ENCODE results near the gene ANP32D. TPM values are rescaled to one million over a fixed set of nuclear protein-coding genes. Genes with fewer than 3 reads are reported as not detected.

Gene ANP32D
- polyA plus RNA-seq, 3 donors = not detected

GRCh38 chr12:48482198-48482597 lies 9.8 kb downstream of the ANP32D start, which contains the start of gene C12orf54:
Gene C12orf54 (plus strand): TSS chr12:48482498. CDS start chr12:48483297, 799 bp downstream.
- 86% methylated on average over 1 of the region's 2 CpGs for WGBS (ENCODE audit: insufficient coverage)
- Histone ChIP-seq H3K79me2 (ENCODE audit: insufficient read depth, low read length) (no peaks in the 10 kb centered on the region), H3K36me3 (replicated peaks in 1 of 2; ENCODE audit: control insufficient read depth in 1 of 2, insufficient read depth in 2 of 2, low read length in 2 of 2) (no peaks in the 10 kb centered on the region), H3K27me3 (ENCODE audit: control insufficient read depth in 2 of 2, insufficient read depth in 2 of 2, low read length in 2 of 2) (no peaks in the 10 kb centered on the region), H2AFZ (ENCODE audit: insufficient read depth, low read depth, low read length, poor library complexity, severe bottlenecking) (no peak within 1 kb of the TSS), H3K4me2 (replicated peaks; ENCODE audit: extremely low read depth, low read length, poor library complexity, severe bottlenecking) (no peak within 1 kb of the TSS), H3K27ac (ENCODE audit: low read depth in 1 of 2, low read length in 2 of 2) (no peak within 1 kb of the TSS), H4K20me1 (ENCODE audit: insufficient read depth, low read length) (no peaks in the 10 kb centered on the region), H3K9ac (ENCODE audit: insufficient read depth, low read length, poor library complexity, severe bottlenecking) (no peak within 1 kb of the TSS), H3K9me3 (replicated peaks in 1 of 2; ENCODE audit: control insufficient read depth in 1 of 2, insufficient read depth in 1 of 2, low read length in 2 of 2) (no peaks in the 10 kb centered on the region), H3K4me1 (ENCODE audit: control insufficient read depth in 1 of 2, insufficient read depth in 2 of 2, low read length in 2 of 2) (no peaks in the 10 kb centered on the region), H3K4me3 (replicated peaks in 1 of 3; ENCODE audit: low read depth in 2 of 3, low read length in 3 of 3) (no peak within 1 kb of the TSS)
- TF ChIP-seq, protein P1, sequence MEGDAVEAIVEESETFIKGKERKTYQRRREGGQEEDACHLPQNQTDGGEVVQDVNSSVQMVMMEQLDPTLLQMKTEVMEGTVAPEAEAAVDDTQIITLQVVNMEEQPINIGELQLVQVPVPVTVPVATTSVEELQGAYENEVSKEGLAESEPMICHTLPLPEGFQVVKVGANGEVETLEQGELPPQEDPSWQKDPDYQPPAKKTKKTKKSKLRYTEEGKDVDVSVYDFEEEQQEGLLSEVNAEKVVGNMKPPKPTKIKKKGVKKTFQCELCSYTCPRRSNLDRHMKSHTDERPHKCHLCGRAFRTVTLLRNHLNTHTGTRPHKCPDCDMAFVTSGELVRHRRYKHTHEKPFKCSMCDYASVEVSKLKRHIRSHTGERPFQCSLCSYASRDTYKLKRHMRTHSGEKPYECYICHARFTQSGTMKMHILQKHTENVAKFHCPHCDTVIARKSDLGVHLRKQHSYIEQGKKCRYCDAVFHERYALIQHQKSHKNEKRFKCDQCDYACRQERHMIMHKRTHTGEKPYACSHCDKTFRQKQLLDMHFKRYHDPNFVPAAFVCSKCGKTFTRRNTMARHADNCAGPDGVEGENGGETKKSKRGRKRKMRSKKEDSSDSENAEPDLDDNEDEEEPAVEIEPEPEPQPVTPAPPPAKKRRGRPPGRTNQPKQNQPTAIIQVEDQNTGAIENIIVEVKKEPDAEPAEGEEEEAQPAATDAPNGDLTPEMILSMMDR (IDR thresholded peaks at IDR 0.05) = no peak
- Mint-ChIP-seq H3K27me3 (ENCODE audit: low read depth in 3 of 3) (peaks cover 7 to 18% (median 11%) of the 10 kb centered on the region in 3 donors), H3K9me3 (peaks cover 0 to 6% (median 3%) of the 10 kb centered on the region in 7 donors), H3K27ac (peak within 1 kb of the TSS in 1 of 7 donors; percentile 40), H3K36me3 (no peaks in the 10 kb centered on the region), H3K4me3 (no peak within 1 kb of the TSS), H3K4me1 (no peaks in the 10 kb centered on the region)
- intact Hi-C loops (cut with micrococcal nuclease) = no loop called here
- no peak for DNase-seq

DNA sequence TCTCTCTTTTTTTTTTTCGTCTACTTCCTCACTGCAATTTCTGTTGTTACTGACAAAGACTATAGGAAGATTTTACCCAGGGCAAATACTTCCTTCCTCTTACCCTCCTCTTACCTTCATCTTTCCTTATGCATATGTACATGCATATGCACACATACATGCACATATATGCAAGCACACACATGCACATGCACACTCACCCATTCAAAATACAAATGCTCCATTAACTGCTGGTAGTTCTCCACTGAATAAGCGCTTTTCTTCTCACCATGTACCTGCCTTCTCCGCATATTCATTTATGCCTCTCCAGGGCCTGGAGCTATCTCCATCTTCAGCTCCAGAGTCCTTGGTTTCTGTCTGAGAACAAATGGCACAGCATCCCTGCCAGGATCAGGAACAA lies 10.6 kb downstream of the ANP32D start:
- 71% methylated on average over 3 of the region's 3 CpGs for WGBS (ENCODE audit: insufficient coverage)
- Histone ChIP-seq H4K20me1 (ENCODE audit: insufficient read depth, low read length) (no peaks in the 10 kb centered on the region), H3K9me3 (replicated peaks in 1 of 2; ENCODE audit: control insufficient read depth in 1 of 2, insufficient read depth in 1 of 2, low read length in 2 of 2) (no peaks in the 10 kb centered on the region), H3K36me3 (replicated peaks in 1 of 2; ENCODE audit: control insufficient read depth in 1 of 2, insufficient read depth in 2 of 2, low read length in 2 of 2) (no peaks in the 10 kb centered on the region), H3K4me3 (replicated peaks in 1 of 3; ENCODE audit: low read depth in 2 of 3, low read length in 3 of 3) (no peak overlapping the region), H3K79me2 (ENCODE audit: insufficient read depth, low read length) (no peaks in the 10 kb centered on the region), H3K4me2 (replicated peaks; ENCODE audit: extremely low read depth, low read length, poor library complexity, severe bottlenecking) (no peak overlapping the region), H3K27ac (ENCODE audit: low read depth in 1 of 2, low read length in 2 of 2) (no peak overlapping the region), H3K9ac (ENCODE audit: insufficient read depth, low read length, poor library complexity, severe bottlenecking) (no peak overlapping the region), H3K27me3 (ENCODE audit: control insufficient read depth in 2 of 2, insufficient read depth in 2 of 2, low read length in 2 of 2) (no peaks in the 10 kb centered on the region), H2AFZ (ENCODE audit: insufficient read depth, low read depth, low read length, poor library complexity, severe bottlenecking) (no peak overlapping the region), H3K4me1 (ENCODE audit: control insufficient read depth in 1 of 2, insufficient read depth in 2 of 2, low read length in 2 of 2) (no peaks in the 10 kb centered on the region)
- no peak overlapping the region for H3K27ac Mint-ChIP-seq
- peaks cover 7 to 17% (median 9%) of the 10 kb centered on the region in 3 donors for H3K27me3 Mint-ChIP-seq (ENCODE audit: low read depth in 3 of 3)
- no peaks in the 10 kb centered on the region for H3K36me3 Mint-ChIP-seq
- peaks cover 0 to 3% (median 2%) of the 10 kb centered on the region in 7 donors for H3K9me3 Mint-ChIP-seq
- DNase-seq = no peak
- intact Hi-C loops (cut with micrococcal nuclease) = no loop called here
- no peak overlapping the region for H3K4me3 Mint-ChIP-seq
- TF ChIP-seq, protein P1 (IDR thresholded peaks at IDR 0.05) = no peak
- H3K4me1 Mint-ChIP-seq = no peaks in the 10 kb centered on the region
